NCI-H510A (cell line): ENCODE data around the gene VPS11.

ENCODE experiments used
- DNase-seq: peaks from one replicate; lab custom pipeline; 2025; lab: John Stamatoyannopoulos, UW

Gene VPS11

DNA sequence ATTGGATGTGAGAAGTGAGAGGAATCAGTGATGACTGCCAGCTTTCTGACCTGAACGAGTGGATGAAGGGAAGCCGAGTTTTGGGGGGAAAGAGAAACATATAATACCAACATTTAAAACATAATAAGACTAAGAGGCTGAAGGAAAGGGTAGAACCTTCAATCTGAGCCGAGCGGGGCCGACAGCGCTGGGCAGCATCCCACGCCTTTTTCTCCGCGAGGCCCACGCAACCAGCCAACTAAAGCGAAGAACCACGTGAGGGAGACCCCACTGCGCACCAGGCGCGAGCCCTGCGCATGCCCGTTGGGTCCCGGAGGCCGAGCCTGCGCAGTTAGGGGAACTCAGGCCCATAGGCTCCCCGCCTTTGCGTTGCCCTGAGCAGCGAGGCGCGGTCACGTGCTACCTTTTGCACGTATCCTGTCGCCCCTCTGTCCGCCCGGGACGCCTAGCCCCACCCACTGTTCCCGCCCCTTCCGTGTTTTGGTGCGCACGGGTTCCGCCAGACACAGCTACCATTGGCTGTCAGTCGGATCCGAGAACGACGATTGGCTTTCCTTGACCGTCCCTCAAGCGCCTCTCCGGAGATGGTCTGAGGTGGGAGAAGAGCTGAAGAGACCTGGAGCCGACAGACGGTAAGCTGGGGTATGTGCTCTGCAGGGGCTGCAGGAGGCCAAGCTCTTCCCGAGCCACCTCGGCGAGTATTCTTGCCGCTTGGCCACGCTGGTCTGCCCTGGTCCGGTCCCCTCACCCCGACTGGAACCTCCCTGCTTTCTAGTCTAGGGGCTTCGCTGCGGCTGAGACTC is 53.6 kb downstream of the VPS11 start, which contains the start of gene HINFP:
Gene HINFP (plus strand): TSS at position 573 of the 803 bp plus-strand sequence. CDS start 5,365 bp downstream, outside the sequence.
- DNase-seq = peak; percentile 98

DNA sequence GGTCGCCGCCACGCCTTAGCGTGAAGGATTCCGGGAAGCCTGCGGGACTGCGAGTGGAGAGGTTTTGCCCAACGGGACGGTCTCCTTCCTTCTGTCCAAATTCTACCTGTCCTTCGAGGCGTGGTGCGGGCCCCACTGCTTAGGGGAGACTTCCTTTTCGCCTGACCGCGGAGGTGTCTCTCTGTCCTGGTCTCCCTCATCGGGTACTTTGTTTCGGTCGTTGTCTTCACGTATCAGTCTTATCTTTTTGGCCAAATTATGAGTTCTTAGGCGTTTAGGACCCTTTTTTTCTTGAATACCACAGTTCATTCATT is 54.1 kb downstream of the VPS11 start:
- DNase-seq = no peak

DNA sequence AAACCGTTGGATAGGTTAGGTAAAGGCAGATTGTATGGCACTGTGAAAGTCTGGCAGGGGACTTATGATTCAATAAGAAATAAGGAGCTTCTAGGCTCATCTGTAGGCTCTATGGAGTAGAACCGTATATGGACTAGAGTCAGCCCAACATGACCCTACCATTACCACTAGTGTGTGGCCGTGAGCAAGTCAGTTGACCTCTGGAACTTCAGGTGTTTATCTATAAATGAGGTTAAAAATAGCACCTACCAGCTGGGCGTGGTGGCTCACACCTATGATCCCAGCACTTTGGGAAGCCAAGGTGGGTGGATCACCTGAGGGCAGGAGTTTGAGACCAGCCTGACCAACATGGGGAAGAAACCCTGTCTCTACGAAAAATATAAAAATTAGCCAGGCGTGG is 58.2 kb downstream of the VPS11 start:
- no peak for DNase-seq

DNA sequence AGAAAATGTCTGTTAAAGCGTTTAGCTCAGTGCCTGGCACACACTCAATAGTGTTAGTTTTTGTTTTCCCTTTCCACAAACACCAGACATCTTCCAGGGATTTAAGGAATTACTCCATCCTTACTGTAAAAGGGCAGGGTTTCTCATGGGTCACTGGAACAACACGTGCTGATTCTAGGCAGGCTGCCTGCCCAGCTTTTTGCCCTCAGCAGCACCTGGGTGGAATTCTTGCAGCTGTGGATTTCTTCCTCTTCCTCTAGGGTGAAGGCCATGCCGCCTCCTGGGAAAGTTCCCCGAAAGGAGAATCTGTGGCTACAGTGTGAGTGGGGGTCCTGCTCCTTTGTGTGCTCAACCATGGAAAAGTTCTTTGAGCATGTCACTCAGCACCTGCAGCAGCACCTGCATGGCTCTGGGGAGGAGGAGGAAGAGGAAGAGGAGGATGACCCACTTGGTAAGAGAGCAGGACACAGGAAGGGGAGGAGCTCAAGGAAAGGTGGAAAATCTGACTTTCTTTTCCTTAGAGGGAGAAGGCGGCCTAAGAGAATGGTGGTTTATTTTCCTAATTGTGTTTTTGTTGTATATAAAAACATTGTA is 59.2 kb downstream of the VPS11 start:
- no peak for DNase-seq

DNA sequence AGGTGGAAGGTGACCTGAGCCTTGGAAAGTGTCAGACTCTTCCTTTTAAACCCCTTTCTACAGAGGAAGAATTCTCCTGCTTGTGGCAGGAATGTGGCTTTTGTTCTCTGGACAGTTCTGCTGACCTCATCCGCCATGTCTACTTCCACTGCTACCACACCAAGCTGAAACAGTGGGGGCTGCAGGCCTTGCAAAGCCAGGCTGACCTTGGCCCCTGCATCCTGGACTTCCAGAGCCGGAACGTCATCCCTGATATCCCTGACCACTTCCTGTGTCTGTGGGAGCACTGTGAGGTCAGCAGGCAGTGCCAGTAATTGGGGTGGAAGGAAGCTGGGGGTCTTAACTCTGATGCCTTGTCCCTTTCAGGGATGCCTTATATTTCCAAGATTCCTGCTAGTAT is 63.0 kb downstream of the VPS11 start:
- no peak for DNase-seq
